HG02884 (cell line): ENCODE results near the gene RTL3.
"Not testable (repeated sequence)": the region's sequence is repeated elsewhere in the genome, so short reads cannot be mapped to it uniquely, and the experiment has no call there.

Experiments
- ATAC-seq: cut with Tn5 transposase; IDR thresholded peaks from one replicate; pipeline ENCODE4 v1.9.1; 2021; ENCODE audit warnings: mild to moderate bottlenecking, moderate library complexity; ENCODE audit not compliant: unreplicated experiment

Gene RTL3

GRCh38 chrX:78658845-78659744 lies at the start of gene RTL3:
Gene RTL3, minus strand, starts transcription at chrX:78659328. Its CDS starts 908 bp downstream, at chrX:78658420.
- no peak for ATAC-seq

DNA sequence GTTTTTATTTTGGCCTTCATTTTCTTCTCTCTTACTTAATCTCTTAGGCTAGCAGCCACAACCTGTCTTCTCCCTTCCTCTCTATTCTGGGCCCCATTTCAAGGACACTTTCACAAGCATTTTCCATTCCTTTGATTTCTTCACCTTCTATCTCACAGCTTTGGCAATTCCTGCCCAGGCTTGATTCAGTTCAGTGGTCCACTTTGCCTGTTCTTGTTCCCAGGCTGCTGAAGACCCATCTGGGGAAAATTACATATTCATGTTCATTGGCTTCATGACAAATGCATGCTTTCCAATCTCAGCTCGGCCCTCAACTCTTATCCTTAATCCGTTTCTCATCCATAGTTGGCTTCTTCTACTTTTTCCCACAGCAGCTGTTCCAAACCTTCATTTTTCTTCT lies 49.7 kb upstream of the RTL3 start:
- ATAC-seq: no peak

DNA sequence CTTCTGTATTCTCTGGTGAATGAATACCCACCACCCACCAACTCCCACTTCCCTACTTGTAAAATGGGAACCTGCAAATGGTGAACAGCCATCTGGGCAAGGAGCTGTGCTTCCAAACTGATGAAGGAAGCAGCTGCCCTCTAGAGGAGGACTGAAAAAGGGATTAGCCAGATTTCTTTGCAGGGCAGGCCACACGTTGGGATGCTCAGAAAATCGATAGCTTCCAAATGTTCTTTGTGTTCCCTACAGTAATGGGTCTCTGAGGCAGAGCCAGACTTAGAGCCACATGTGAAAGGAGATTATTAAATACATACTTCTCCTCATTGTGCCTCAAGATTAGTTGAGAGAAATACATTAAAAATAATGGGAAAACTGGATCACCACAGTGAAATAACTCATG lies 49.1 kb upstream of the RTL3 start:
- ATAC-seq: no peak

- ATAC-seq: no peak
Measured at GRCh38 chrX:78706071-78706470, 46.9 kb upstream of the RTL3 start.

DNA sequence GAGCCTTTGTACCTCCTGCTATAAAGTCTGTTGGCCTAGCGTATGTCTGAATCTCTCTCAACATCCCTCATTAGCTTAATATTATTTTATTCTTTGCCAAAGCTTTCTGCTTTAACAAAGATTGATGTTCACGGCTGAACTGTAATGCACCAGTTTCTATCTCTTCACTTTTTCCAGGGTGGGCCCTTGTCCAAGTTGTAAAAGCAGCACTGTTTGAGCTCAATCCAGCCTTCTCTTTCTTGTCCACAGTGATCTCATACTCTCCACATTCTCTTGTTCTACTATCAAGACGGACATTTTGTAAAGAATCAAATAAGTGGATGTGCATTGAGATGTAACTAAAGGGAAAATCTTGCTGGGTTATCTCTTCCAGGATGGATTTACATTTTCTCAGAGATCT lies 34.4 kb upstream of the RTL3 start:
- no peak for ATAC-seq

- no peak for ATAC-seq
Measured at GRCh38 chrX:78693012-78693411, 33.9 kb upstream of the RTL3 start.

DNA sequence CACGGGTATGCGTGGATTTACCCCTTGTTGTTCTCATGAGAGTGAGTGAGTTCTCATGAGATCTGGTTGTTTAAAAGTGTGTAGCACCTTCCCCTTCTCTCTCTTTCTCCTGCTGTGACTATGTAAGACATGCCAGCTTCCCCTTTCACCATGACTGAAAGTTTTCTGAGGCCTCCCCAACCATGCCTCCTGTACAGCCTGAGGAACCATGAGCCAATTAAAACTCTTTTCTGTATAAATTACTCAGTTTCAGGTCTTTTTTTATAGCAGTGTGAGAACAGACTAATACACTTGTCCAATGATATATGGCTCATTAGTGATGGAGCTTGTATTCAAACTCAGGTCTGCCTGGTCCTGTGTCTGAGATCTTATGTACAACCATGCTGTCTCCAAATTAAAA lies 28.5 kb upstream of the RTL3 start:
- peak; percentile 98 for ATAC-seq

DNA sequence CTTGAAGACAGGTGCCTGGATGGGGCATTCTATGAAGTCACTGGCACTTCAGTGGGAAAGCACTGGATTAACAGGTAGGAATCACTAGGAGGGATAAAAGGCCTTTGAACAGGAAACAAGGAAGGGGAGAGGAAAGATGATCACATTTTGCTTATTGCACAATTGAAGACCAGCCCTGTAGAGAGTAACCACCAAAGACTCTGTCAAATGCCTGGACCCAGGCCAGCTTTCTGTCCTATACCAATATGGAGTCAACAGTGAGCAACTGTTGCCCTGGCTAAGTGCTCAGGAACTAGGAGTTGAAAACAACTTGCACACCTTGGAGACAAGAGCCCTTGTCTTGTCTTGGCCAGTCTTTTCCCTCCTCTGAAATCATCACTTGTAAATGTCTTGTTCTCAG lies 14.1 kb upstream of the RTL3 start:
- ATAC-seq: no peak

DNA sequence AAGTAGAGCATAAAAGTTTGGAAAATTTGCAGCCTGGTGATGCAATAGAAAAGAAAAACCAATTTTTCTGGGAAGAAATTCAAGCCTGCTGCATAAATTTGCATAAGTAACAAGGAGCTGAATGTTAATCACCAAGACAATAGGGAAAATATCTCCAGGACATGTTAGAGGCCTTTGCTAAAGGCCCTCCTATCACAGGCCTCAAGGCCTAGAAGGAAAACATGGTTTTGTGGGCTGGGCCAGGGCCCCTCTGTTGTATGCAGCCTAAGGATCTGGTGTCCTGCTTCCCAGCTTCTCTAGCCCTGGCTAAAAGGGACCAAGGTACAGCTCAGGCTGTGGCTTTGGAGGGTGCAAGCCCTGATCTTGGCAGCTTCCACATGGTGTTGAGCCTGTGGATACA lies 6.2 kb upstream of the RTL3 start:
- no peak for ATAC-seq

DNA sequence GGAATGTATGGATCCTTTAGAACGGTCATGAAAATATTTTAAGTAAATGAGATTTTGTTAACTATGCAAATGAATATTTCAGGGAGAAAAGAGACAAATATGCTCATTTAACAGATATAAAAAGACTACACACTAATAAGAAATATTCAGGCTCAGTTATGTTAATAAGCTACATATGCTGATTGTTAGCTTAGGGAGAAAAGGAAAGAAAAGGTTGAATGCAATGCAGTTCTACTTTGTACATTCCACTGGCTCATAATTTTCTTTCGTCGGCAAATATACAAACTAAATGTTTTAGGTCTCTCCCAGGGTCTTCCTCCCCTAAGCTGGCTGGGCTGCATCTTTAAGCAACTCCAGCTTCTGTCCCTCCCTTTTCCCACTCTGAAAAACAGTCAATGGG lies 2.7 kb upstream of the RTL3 start:
- no peak for ATAC-seq

DNA sequence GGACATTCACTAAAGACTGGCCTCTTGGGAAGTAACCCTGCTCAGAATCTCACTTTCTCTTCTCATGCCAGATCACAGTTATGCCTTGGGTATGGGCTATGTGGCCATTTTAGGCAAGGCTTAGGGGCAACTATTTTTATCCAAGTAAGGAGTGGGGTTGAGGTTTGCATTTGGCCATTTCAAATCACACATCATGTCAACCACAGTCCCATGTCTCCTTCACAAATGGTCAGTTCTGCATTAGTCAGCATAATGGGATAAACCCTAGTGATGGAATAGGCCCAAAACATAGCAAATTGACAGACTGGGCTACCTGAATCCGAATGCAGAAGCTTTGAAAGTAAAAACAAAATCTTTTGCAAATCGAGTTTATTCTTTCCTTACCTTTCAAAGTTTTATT lies 827 bp upstream of the RTL3 start:
- no peak for ATAC-seq

GRCh38 chrX:78658414-78658813 lies 714 bp downstream of the RTL3 start:
- no peak for ATAC-seq

GRCh38 chrX:78655642-78656041 lies 3.5 kb downstream of the RTL3 start:
- ATAC-seq: no peak

DNA sequence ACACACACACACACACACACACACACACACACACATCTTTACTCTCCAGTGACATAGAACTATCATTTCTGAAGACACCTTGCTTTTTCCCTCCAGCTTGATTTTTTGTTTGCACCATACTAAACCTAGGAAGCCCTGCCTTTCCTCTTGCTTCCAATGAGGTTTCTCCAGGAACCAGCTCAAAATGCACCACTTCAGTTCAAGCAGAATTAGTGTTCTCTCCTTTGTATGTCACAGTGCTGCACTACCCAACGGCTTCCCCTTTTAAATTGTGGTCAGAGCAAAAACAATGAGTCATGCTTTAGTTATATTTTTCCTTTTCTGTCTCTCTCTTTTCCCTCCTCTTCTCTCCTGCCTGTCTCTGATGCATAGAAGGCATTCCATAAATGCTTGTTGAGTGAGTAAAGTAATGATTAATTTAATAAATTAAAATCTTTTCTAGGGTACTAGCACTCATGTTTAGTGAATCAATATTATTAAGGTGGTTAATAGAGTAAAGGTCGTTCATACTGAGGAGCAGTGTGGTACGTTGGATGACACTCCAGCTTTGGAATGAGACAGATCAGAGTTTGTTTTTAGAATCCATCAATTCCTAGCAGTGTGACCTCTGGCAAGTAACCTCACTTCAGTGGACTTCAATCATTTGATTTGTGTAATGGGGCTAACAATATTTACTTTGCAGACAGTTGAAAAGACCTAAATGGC lies 5.9 kb downstream of the RTL3 start:
- no peak for ATAC-seq

DNA sequence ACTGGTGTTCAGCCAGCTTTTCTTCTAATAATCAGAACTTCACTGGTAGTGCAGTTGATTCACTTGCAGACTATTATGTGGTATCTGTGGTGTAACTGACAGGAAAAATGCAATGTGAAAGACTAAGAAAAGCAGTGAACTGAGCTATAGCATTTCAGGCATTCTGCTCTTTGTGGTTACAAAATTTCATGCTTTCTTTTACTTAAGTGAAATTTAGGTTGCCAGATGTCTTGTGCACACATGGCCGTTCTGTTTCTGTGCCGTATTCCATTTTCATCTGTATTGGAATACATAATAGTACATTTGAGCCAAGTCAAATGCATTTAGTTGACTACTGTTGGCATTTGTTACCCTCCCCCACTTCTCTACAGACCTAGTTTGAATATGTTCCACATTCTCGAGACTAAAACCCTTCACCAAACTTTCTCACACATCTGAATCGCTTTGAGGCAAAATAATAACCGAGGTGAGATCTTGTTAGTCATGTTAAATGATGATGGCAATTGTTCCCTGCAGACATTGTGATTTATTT lies 8.2 kb downstream of the RTL3 start:
- ATAC-seq: peak; percentile 80

DNA sequence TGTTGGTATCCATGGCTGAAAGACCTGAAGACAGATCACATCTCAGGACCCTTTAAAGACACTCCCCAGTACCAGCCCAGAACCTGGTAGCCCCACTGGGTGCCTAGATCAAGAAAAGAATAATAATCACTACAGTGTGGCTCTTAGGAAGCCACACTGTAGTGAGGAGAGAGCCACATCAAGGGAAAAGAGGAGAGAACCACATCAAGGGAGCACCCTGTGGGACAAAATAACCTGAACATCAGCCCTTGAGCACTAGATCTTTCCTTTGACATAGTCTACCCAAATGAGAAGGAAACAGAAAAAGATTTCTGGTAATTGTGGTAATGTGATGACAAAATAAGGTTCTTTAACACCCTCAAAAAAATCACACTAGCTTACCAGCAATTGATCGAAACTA lies 15.3 kb downstream of the RTL3 start:
- ATAC-seq: no peak

DNA sequence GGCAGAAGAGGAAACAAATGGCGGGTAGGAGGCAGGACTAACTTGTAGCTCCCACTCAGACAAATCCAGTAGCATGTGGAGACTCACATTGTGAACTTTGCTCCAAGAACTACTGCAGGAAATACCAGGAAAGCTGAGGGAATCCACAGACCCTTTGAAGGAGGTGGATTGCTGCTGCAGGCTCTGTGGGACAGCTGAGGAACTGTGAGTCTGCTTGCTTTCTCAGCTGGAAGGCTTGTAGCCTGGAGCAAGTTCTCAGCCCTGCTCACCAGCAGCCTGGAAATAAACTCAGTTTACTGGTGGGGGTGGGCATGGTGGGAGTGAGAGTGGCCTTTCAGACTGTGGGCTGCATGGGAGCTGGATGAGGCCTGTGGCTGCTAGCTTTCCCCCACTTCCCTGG lies 16.0 kb downstream of the RTL3 start:
- no peak for ATAC-seq

DNA sequence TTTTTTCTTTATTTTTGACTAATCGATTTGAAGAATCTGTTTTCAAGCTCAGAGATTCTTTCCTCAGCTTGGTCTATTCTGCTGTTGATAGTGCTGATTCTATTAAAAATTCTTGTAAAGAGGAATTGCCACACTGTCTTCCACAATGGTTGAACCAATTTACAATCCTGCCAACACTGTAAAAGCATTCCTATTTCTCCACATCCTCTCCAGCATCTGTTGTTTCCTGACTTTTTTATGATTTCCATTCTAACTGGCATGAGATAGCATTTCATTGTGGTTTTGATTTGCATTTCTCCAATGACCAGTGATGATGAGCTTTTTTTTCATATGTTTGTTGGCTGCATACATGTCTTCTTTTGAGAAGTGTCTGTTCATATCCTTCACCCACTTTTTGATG lies 23.0 kb downstream of the RTL3 start:
- not testable (repeated sequence) for ATAC-seq

DNA sequence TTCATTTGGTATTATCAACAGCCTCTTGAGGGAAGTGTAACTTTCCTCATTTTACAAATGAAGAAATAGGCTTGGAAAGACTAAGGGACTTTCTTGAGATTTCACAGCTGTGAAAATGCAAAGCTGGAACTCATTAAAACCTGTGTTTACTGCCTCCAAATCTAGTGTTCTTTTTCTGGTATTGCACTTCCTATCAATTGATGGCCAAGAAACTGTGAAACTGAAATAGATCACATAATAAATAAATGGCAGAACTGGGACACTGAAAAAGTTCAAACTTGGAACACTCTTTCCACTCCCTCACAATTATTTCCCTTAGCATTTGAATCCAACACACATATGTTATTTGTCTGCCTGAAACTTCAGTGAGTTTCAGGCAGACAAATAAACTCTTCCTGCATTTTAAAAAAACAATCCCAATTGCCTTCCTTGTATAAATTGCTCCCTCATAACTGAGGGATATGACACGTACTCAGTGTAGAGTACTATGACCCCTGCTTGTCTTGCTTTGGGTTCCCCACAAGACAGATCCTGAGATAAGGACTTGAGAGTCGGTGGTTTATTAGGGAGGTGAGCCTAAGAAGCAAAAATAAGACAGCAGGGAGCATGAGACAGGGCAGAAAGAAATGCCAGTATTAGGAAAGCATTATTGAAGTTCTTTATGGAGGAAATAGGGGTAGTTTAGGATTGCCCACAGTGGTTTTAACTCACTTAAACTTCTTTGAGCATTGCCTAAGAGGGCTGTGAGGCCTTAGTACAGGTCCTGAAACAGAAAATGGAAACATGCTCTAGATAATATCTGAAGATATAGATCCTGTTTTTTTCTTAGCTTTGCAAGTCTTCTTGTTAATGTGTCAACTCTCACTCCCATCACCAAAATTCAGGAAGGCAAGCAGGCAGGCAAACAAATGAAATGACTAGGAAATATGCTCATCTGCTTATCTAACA lies 33.9 kb downstream of the RTL3 start:
- ATAC-seq: no peak

DNA sequence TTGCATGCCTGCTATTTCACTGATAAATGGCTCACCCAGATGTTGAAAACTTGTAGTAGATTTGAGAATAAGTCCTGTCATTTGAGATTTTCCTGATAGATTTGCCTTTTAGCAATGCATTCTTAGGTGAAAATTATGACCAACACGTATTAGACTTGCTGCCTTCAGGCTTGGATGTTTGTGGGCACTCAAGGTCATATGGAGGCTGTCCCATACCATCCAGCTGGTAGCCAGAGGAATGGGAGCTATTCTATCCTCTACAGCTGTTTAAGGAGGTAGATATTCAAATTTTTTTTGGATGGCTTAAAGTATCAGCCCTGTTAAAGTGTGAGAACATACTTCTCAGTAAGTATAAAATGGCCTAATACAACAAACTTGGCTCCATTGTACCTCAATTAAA lies 34.7 kb downstream of the RTL3 start:
- no peak for ATAC-seq

DNA sequence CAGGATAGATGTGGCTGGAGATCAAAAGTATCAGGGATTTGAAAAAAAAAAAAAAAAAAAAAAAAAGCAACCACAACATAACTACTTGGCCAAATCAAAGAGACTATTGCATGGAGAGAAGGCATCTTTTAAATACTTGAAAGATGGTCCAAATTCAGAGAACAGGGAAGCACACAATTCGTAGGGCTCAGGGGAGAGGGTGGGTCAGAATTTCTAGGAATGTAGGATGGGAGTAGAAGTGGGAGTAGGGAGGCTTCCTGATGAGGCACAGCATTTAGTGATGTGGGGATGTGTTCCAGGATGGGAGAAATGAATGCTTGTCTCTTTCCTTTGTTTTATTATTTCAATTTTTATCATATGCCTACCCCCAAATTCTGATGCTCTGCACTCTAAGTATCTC lies 36.3 kb downstream of the RTL3 start:
- no peak for ATAC-seq
